PC-9 (cell line): Measurements from ENCODE around the gene NANOS3. TPM values are rescaled to one million over a fixed set of nuclear protein-coding genes. Genes with fewer than 3 reads are reported as not detected.

Source experiments
- BruUV-seq: library from RNA; stranded (reverse); fragments of 400-500 nt; replicated peaks from 2 replicates; lab custom pipeline; 2021; lab: Mats Ljungman, UMichigan
- CTCF ChIA-PET: fragments of 300-600 bp; sonication (Branson Sonifier 250); formaldehyde crosslinking; loops from one replicate; lab custom pipeline; 2022; ENCODE audit warnings: antibody characterized with exemption; lab: Charles Lee
- POLR2A ChIA-PET: fragments of 300-600 bp; sonication (Branson Sonifier 250); formaldehyde crosslinking; loops from one replicate; lab custom pipeline; 2022; ENCODE audit warnings: antibody characterized with exemption; ENCODE audit not compliant: unreplicated experiment; lab: Charles Lee
- DNase-seq, 2 experiments: peaks; one replicate each; pipeline versions ENCODE4 v3.0.0 to v3.0.0-alpha.2; 2015 to 2022; ENCODE audit warnings: mixed read lengths in 1 of 2
- H2AFZ ChIP-seq: fragments of 200-600 bp; sonication (generic); 2 replicates; pipeline ENCODE4 v1.8.1; 2017; ENCODE audit warnings: antibody characterized with exemption
- H3F3A ChIP-seq: fragments of 200-600 bp; sonication (generic); 2 replicates; pipeline ENCODE4 v1.8.1; 2017; ENCODE audit warnings: antibody characterized with exemption, mild to moderate bottlenecking, low read depth; ENCODE audit not compliant: insufficient read depth
- H3K27ac ChIP-seq: fragments of 200-600 bp; sonication (generic); 2 replicates; pipeline ENCODE4 v1.6.1; 2016; ENCODE audit warnings: mixed run types
- H3K27me3 ChIP-seq: fragments of 200-600 bp; sonication (generic); 2 replicates; pipeline ENCODE4 v1.6.1; 2016; ENCODE audit warnings: low read depth, mixed run types; ENCODE audit not compliant: insufficient read depth
- H3K36me3 ChIP-seq: fragments of 200-600 bp; sonication (generic); 2 replicates; pipeline ENCODE4 v1.6.1; 2016; ENCODE audit warnings: low read depth, mixed run types
- H3K4me1 ChIP-seq: fragments of 200-600 bp; sonication (generic); replicated peaks from 2 replicates; pipeline ENCODE4 v1.6.1; 2016; ENCODE audit warnings: mixed run types; ENCODE audit not compliant: insufficient read depth
- H3K4me2 ChIP-seq: fragments of 200-600 bp; sonication (generic); 2 replicates; pipeline ENCODE4 v1.6.1; 2017; ENCODE audit warnings: mixed run types
- H3K4me3 ChIP-seq: fragments of 200-600 bp; sonication (generic); 2 replicates; pipeline ENCODE4 v1.6.1; 2016; ENCODE audit warnings: mixed run types
- H3K79me2 ChIP-seq: fragments of 200-600 bp; sonication (generic); 2 replicates; pipeline ENCODE4 v1.6.1; 2017; ENCODE audit warnings: low read depth, mixed run types
- H3K9me2 ChIP-seq: fragments of 200-600 bp; sonication (generic); 2 replicates; pipeline ENCODE4 v1.8.1; 2017; ENCODE audit warnings: mild to moderate bottlenecking; ENCODE audit not compliant: insufficient read depth
- H3K9me3 ChIP-seq: fragments of 200-600 bp; sonication (generic); 2 replicates; pipeline ENCODE4 v1.8.1; 2016; ENCODE audit warnings: low read depth; ENCODE audit not compliant: insufficient read depth
- H4K20me1 ChIP-seq: fragments of 200-600 bp; sonication (generic); 2 replicates; pipeline ENCODE4 v1.8.1; 2017; ENCODE audit not compliant: insufficient read depth
- CTCF ChIP-seq: fragments of 200-600 bp; sonication (generic); conservative IDR thresholded peaks from 2 replicates; pipeline ENCODE4 v1.6.1; 2017; ENCODE audit warnings: mixed run types, antibody characterized with exemption, mild to moderate bottlenecking, moderate library complexity
- EZH2 ChIP-seq: fragments of 200-600 bp; sonication (generic); IDR thresholded peaks from 2 replicates; pipeline ENCODE4 v1.8.0; 2017; ENCODE audit warnings: antibody characterized with exemption, low read depth
- intact Hi-C: fragments of 100-400 bp; cut with micrococcal nuclease; formaldehyde crosslinking; loops from one replicate; pipeline ENCODE4 v1.10.0; 2022; ENCODE audit not compliant: unreplicated experiment
- total RNA-seq: library from RNA; stranded (reverse); gene quantifications from 2 replicates; pipeline ENCODE4 v1.2.3, GENCODE V29; 2021

NANOS3 gene
- total RNA-seq, 1 experiment from 2014 or later: 2.1 TPM

- H3K27me3 ChIP-seq: no peaks in the 10 kb centered on the region
- peak overlapping the region; percentile 64; the same call in 1 of the 2 replicates for H3K4me3 ChIP-seq
- H4K20me1 ChIP-seq: no peaks in the 10 kb centered on the region
- TSS peak; percentile 68 for BruUV-seq
- no peak for TF ChIP-seq CTCF
- no peak for TF ChIP-seq EZH2
- H3K36me3 ChIP-seq: no peaks in the 10 kb centered on the region
- no peak overlapping the region for H2AFZ ChIP-seq
- CTCF ChIA-PET: no interaction called here
- POLR2A ChIA-PET: interaction anchor here (0.5 to 2.0 kb wide), 10 partner anchors 9 to 275 kb away, joined by 3 to 39 read pairs (median 6); partner anchors contain the start of genes ASF1B and ZSWIM4
- H3K79me2 ChIP-seq: no peaks in the 10 kb centered on the region
- H3K4me2 ChIP-seq: peak overlapping the region; percentile 99
- peaks cover 74% of the 10 kb centered on the region for H3F3A ChIP-seq
- H3K9me2 ChIP-seq: no peaks in the 10 kb centered on the region
- DNase-seq: peak in 1 of 2 experiments; percentile 35
- H3K9me3 ChIP-seq: no peaks in the 10 kb centered on the region
- H3K27ac ChIP-seq: peak overlapping the region; percentile 88
- intact Hi-C loops: loop anchor here (5.0 kb wide), 1 partner anchor 129 kb away; no protein-coding TSS in a partner anchor
- H3K4me1 ChIP-seq: peaks cover 23% of the 10 kb centered on the region
Observed at GRCh38 chr19:13861392-13861713, 15.6 kb upstream of the NANOS3 start.

- DNase-seq: peak; percentile 85 to 95
Observed at GRCh38 chr19:13861714-13862531, 15.0 kb upstream of the NANOS3 start.

More at GRCh38 chr19:13861714-13862531, 15.0 kb upstream of the NANOS3 start:
- no peaks in the 10 kb centered on the region for H3K9me3 ChIP-seq
- intact Hi-C loops: loop anchor here (1.0 to 5.0 kb wide), 7 partner anchors 11 to 265 kb away; partner anchors contain the start of gene ZSWIM4
- H3K27ac ChIP-seq: peak overlapping the region; percentile 88
- CTCF ChIA-PET: interaction anchor here (0.5 to 1.2 kb wide), 8 partner anchors 10 to 586 kb away, joined by 3 to 10 read pairs (median 4); partner anchors contain the start of gene MRI1
- POLR2A ChIA-PET: interaction anchor here (0.5 to 2.0 kb wide), 15 partner anchors 10 to 1548 kb away, joined by 3 to 39 read pairs (median 8); partner anchors contain the start of genes ASF1B, MRI1 and ZSWIM4
- TF ChIP-seq EZH2 (no peak), CTCF (peak; percentile 99)
- peak overlapping the region; percentile 99 for H3K4me2 ChIP-seq
- BruUV-seq: TSS peak; percentile 60
- H4K20me1 ChIP-seq: no peaks in the 10 kb centered on the region
- no peaks in the 10 kb centered on the region for H3K9me2 ChIP-seq
- H3K27me3 ChIP-seq: no peaks in the 10 kb centered on the region
- peaks cover 25% of the 10 kb centered on the region for H3K4me1 ChIP-seq
- H3K4me3 ChIP-seq: peak overlapping the region; percentile 64
- no peaks in the 10 kb centered on the region for H3K79me2 ChIP-seq
- H3F3A ChIP-seq: peaks cover 74% of the 10 kb centered on the region
- H2AFZ ChIP-seq: peak overlapping the region; percentile 79
- H3K36me3 ChIP-seq: no peaks in the 10 kb centered on the region
